ENCODE results near the gene ITGA11. TPM values are rescaled to one million over a fixed set of nuclear protein-coding genes. Genes with fewer than 3 reads are reported as not detected.

The ITGA11 gene
- total RNA-seq, 1 donor from 2014 or later = 0.28 TPM

DNA sequence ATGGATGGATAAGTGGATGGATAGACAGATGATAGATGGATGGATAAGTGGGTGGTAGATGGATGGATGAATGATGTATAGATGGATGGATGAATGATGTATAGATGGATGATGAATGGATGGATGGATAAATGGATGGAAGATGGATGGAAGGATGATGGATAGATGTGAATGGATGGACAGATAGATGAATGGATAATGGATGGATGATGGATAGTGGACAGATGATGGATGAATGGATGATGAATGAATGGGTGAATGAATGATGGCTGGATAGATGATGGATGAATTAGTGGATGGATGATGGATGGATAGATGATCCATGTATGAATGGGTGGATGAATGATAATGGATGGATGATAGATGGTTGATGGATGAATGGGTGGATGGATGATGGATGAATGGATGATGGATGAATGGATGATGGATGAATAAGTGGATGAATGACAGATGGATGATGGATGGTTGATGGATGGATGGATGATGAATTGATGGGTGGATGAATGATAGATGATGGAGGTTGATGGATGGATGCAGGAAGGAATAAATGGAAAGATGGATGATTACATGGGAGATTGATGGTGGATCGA is 69.3 kb downstream of the ITGA11 start:
- no peak overlapping the region for H3K27ac Mint-ChIP-seq (ENCODE audit: unreplicated experiment)
- no peaks in the 10 kb centered on the region for H3K9me3 Mint-ChIP-seq (ENCODE audit: unreplicated experiment)
- no peaks in the 10 kb centered on the region for H3K36me3 Mint-ChIP-seq (ENCODE audit: low read depth, unreplicated experiment)
- TF ChIP-seq, protein P1, sequence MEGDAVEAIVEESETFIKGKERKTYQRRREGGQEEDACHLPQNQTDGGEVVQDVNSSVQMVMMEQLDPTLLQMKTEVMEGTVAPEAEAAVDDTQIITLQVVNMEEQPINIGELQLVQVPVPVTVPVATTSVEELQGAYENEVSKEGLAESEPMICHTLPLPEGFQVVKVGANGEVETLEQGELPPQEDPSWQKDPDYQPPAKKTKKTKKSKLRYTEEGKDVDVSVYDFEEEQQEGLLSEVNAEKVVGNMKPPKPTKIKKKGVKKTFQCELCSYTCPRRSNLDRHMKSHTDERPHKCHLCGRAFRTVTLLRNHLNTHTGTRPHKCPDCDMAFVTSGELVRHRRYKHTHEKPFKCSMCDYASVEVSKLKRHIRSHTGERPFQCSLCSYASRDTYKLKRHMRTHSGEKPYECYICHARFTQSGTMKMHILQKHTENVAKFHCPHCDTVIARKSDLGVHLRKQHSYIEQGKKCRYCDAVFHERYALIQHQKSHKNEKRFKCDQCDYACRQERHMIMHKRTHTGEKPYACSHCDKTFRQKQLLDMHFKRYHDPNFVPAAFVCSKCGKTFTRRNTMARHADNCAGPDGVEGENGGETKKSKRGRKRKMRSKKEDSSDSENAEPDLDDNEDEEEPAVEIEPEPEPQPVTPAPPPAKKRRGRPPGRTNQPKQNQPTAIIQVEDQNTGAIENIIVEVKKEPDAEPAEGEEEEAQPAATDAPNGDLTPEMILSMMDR (IDR thresholded peaks at IDR 0.05; ENCODE audit: unreplicated experiment) = no peak
- no peak for DNase-seq (ENCODE audit: low spot score)
- peaks cover 5% of the 10 kb centered on the region for H3K27me3 Mint-ChIP-seq (ENCODE audit: unreplicated experiment)
- H3K4me3 Mint-ChIP-seq (ENCODE audit: unreplicated experiment) = no peak overlapping the region
- peaks cover 4% of the 10 kb centered on the region for H3K4me1 Mint-ChIP-seq (ENCODE audit: unreplicated experiment)

DNA sequence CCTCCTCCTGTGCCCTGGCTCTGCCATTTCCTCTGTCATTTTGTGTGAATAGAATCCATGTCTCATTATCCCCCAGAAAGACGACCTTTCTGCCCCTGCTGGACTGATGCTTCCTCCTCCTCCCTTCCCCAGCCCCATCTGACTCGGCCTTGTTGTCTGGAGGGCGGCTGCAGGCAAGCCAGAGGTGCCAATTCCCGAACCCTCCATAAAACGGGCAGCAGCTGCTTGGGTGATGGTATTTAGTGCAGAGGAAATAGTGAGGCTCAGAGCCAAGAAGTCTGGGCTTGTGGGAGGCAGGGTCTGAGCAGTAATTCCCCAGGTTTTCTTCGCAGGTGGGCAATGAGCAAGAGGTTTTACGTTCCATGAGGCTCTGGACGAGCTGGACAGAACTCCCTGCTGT is 71.2 kb downstream of the ITGA11 start:
- H3K4me3 Mint-ChIP-seq (ENCODE audit: unreplicated experiment) = no peak overlapping the region
- H3K36me3 Mint-ChIP-seq (ENCODE audit: low read depth, unreplicated experiment) = no peaks in the 10 kb centered on the region
- H3K4me1 Mint-ChIP-seq (ENCODE audit: unreplicated experiment) = peaks cover 4% of the 10 kb centered on the region
- TF ChIP-seq, protein P1 (IDR thresholded peaks at IDR 0.05; ENCODE audit: unreplicated experiment) = no peak
- H3K9me3 Mint-ChIP-seq (ENCODE audit: unreplicated experiment) = no peaks in the 10 kb centered on the region
- no peaks in the 10 kb centered on the region for H3K27me3 Mint-ChIP-seq (ENCODE audit: unreplicated experiment)
- no peak for DNase-seq (ENCODE audit: low spot score)
- H3K27ac Mint-ChIP-seq (ENCODE audit: unreplicated experiment) = no peak overlapping the region

DNA sequence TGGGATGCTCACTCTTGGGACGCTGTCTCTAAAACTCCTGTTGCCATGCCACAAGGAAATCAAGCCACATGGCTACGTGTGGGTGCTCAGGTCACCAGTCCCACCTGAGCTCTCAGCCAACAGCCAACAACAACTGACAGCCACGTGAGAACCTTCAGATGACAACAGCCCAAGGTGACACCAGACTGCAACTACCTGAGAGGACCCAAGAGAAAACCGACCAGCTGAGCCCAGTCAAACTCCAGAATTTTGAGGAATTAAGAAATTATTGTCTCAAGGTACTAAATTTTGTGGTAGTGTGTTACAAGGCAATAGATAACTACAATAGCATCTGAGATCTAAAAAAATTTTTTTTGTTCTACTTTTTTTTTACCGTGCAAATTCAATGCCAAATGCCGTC is 75.2 kb downstream of the ITGA11 start:
- H3K27ac Mint-ChIP-seq (ENCODE audit: unreplicated experiment) = no peak overlapping the region
- DNase-seq (ENCODE audit: low spot score) = no peak
- TF ChIP-seq, protein P1 (IDR thresholded peaks at IDR 0.05; ENCODE audit: unreplicated experiment) = no peak
- no peaks in the 10 kb centered on the region for H3K4me1 Mint-ChIP-seq (ENCODE audit: unreplicated experiment)
- no peaks in the 10 kb centered on the region for H3K9me3 Mint-ChIP-seq (ENCODE audit: unreplicated experiment)
- no peaks in the 10 kb centered on the region for H3K27me3 Mint-ChIP-seq (ENCODE audit: unreplicated experiment)
- no peaks in the 10 kb centered on the region for H3K36me3 Mint-ChIP-seq (ENCODE audit: low read depth, unreplicated experiment)
- H3K4me3 Mint-ChIP-seq (ENCODE audit: unreplicated experiment) = no peak overlapping the region

DNA sequence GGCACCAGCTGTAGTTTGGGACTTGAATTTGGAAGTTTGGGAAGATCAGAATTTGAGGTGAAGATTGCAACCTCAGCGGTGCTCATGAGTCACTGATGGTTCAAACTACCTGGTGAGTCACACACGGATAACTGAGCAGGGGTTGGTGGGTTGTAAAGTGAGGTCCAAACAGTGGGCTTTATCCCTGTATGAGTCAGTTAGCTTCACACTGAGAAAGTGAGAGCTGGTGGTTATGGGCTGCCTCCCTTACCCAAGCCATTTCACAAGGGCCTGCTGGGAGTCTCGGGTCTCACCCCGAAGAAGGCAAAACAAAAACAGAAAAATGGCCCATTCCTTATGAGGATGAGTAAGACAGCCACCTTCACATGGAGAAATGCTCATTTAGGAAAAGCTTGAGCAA is 77.0 kb downstream of the ITGA11 start:
- DNase-seq (ENCODE audit: low spot score) = no peak
- no peaks in the 10 kb centered on the region for H3K4me1 Mint-ChIP-seq (ENCODE audit: unreplicated experiment)
- no peaks in the 10 kb centered on the region for H3K9me3 Mint-ChIP-seq (ENCODE audit: unreplicated experiment)
- H3K4me3 Mint-ChIP-seq (ENCODE audit: unreplicated experiment) = no peak overlapping the region
- TF ChIP-seq, protein P1 (IDR thresholded peaks at IDR 0.05; ENCODE audit: unreplicated experiment) = no peak
- H3K27me3 Mint-ChIP-seq (ENCODE audit: unreplicated experiment) = no peaks in the 10 kb centered on the region
- H3K27ac Mint-ChIP-seq (ENCODE audit: unreplicated experiment) = no peak overlapping the region
- H3K36me3 Mint-ChIP-seq (ENCODE audit: low read depth, unreplicated experiment) = no peaks in the 10 kb centered on the region

DNA sequence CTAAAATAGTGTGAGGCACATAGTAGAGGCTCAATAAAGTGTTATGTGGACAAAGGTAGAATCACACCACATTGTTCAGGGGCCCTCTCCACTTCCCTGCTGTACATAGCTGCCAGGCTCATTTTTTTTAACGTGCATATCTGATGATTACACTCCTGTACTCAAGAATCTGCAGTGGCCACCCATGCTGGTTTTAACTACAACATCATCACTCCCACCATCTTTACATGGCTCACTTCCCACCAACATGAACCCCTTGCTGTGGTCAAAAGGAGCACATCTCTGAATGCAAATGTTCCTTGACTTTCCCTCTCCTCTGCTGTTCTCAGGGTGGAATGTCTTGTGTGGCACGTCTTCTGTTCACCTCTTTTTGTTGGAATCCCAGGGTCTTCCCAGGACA is 77.7 kb downstream of the ITGA11 start:
- Mint-ChIP-seq H3K9me3 (ENCODE audit: unreplicated experiment) (no peaks in the 10 kb centered on the region), H3K36me3 (ENCODE audit: low read depth, unreplicated experiment) (no peaks in the 10 kb centered on the region), H3K4me3 (ENCODE audit: unreplicated experiment) (no peak overlapping the region), H3K27ac (ENCODE audit: unreplicated experiment) (no peak overlapping the region), H3K27me3 (ENCODE audit: unreplicated experiment) (no peaks in the 10 kb centered on the region), H3K4me1 (ENCODE audit: unreplicated experiment) (no peaks in the 10 kb centered on the region)
- DNase-seq (ENCODE audit: low spot score) = no peak
- TF ChIP-seq, protein P1 (IDR thresholded peaks at IDR 0.05; ENCODE audit: unreplicated experiment) = no peak

All from endothelial cell (in vitro differentiated cells).